Astrocyte of the spinal cord (primary cell): Measurements from ENCODE around the gene TECPR1.

Source experiments
- DNase-seq: peaks from one replicate; pipeline ENCODE4 v3.0.0; 2011; ENCODE audit warnings: low read depth, low spot score
- H3K4me3 ChIP-seq: 2 replicates; pipeline ENCODE4 v1.5.1; 2011; ENCODE audit warnings: low read depth, mild to moderate bottlenecking, low read length, moderate library complexity
- in situ Hi-C: cut with HindIII; loops from 2 replicates; pipeline ENCODE4 v1.10.0; 2017; ENCODE audit warnings: low sequenced_read_pairs
- TF ChIP-seq, protein P1 (sequence below): IDR thresholded peaks from 2 replicates; pipeline ENCODE4 v1.5.1; 2012; ENCODE audit warnings: low read depth, mild to moderate bottlenecking, low read length, inconsistent platforms

TECPR1 gene

GRCh38 chr7:98193474-98194180 is 58.4 kb downstream of the TECPR1 start:
- TF ChIP-seq, protein P1, sequence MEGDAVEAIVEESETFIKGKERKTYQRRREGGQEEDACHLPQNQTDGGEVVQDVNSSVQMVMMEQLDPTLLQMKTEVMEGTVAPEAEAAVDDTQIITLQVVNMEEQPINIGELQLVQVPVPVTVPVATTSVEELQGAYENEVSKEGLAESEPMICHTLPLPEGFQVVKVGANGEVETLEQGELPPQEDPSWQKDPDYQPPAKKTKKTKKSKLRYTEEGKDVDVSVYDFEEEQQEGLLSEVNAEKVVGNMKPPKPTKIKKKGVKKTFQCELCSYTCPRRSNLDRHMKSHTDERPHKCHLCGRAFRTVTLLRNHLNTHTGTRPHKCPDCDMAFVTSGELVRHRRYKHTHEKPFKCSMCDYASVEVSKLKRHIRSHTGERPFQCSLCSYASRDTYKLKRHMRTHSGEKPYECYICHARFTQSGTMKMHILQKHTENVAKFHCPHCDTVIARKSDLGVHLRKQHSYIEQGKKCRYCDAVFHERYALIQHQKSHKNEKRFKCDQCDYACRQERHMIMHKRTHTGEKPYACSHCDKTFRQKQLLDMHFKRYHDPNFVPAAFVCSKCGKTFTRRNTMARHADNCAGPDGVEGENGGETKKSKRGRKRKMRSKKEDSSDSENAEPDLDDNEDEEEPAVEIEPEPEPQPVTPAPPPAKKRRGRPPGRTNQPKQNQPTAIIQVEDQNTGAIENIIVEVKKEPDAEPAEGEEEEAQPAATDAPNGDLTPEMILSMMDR, result no peak
- no peak overlapping the region for H3K4me3 ChIP-seq
- DNase-seq, result no peak
- in situ Hi-C loops, result no loop called here

DNA sequence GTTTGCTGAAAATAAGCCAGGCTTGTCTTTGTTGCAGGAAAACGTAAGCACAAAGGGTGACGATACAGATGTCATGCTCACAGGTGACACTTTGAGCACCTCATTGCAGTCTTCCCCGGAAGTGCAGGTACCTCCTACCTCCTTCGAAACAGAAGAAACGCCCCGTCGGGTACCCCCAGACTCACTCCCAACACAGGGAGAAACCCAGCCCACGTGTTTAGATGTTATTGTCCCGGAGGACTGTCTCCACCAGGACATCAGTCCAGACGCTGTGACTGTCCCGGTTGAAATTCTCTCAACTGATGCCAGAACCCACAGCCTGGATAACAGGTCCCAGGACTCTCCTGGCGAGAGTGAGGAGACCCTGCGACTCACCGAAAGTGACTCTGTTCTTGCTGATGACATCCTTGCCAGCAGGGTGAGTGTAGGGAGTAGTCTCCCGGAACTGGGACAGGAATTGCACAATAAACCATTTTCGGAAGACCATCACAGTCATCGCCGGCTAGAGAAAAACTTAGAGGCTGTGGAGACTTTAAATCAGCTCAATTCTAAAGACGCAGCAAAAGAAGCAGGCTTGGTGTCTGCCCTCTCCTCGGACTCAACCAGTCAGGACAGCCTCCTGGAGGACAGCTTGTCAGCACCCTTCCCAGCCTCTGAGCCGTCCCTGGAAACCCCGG is 59.1 kb downstream of the TECPR1 start:
- in situ Hi-C loops, result no loop called here
- TF ChIP-seq, protein P1, result no peak
- no peak for DNase-seq
- H3K4me3 ChIP-seq, result no peak overlapping the region

DNA sequence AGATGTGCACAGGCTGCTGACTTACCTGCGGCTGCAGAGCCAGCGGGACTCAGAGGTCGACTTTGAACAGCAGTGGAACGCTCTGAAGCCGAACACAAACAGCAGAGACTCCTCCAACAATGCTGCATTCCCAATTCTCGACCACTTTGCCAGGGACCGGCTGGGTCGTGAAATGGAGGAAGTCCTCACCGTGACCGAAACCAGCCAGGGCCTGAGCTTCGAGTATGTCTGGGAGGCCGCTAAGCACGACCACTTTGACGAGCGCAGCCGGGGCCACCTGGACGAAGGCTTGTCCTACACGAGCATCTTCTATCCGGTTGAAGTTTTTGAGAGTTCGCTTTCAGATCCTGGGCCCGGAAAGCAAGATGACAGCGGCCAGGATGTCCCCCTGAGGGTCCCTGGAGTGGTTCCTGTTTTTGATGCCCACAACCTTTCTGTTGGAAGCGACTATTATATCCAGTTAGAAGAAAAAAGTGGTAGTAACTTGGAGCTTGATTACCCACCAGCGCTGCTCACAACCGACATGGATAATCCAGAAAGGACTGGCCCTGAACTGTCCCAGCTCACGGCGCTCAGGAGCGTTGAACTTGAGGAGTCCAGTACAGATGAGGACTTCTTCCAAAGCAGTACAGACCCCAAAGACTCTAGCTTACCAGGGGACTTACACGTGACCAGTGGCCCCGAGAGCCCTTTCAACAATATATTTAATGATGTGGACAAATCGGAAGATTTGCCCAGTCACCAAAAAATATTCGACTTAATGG is 60.2 kb downstream of the TECPR1 start:
- TF ChIP-seq, protein P1, result no peak
- DNase-seq, result no peak
- no peak overlapping the region for H3K4me3 ChIP-seq
- in situ Hi-C loops, result no loop called here

GRCh38 chr7:98189559-98189958 is 62.5 kb downstream of the TECPR1 start:
- H3K4me3 ChIP-seq, result no peak overlapping the region
- DNase-seq, result no peak
- in situ Hi-C loops, result no loop called here
- TF ChIP-seq, protein P1, result no peak

GRCh38 chr7:98187138-98187502 is 64.9 kb downstream of the TECPR1 start:
- TF ChIP-seq, protein P1, result no peak
- in situ Hi-C loops, result no loop called here
- H3K4me3 ChIP-seq, result no peak overlapping the region

GRCh38 chr7:98186452-98187137 is 65.4 kb downstream of the TECPR1 start:
- H3K4me3 ChIP-seq, result no peak overlapping the region
- TF ChIP-seq, protein P1, result no peak
- peak; percentile 52 for DNase-seq
- in situ Hi-C loops, result no loop called here

More at GRCh38 chr7:98187138-98187502, 64.9 kb downstream of the TECPR1 start:
- no peak for DNase-seq
